HG02840 (cell line): ENCODE results near the gene TUSC1.
"Not testable (repeated sequence)": the region's sequence is repeated elsewhere in the genome, so short reads cannot be mapped to it uniquely, and the experiment has no call there.

ENCODE experiments used
- ATAC-seq: cut with Tn5 transposase; IDR thresholded peaks from one replicate; pipeline ENCODE4 v1.9.1; 2021; ENCODE audit warnings: mild to moderate bottlenecking, moderate library complexity, moderate number of reproducible peaks; ENCODE audit not compliant: unreplicated experiment, low FRiP score

Gene TUSC1

DNA sequence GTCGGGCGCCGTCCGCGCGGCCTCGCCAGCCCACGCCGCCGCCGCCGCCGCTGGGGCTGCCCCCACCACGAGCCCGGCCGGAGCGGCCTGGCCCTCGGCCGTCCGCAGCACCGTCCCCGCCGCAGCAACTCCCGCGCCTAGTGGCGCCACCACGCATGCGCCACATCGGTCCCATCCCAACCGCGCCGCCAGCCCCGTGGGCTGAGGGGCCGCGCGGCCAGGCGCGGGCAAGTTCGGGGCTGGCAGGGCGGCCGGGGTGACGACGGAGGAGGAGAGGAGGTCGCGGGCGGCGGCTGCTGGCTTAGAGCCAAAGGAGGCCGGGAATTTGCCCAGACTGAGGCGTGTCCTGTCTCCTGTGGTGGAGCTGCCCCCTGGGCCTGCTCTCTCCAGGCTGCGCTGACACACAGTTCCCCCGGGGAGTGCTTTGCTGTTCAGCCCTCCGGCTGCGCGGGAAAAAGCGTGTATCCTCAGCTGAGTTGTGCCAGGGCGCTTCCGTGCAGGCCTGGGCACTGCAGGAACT, at the start of gene TUSC1:
TUSC1 (minus strand) TSS at position 298 of the 520 bp plus-strand sequence; CDS start at position 166, 132 bp downstream.
- no peak for ATAC-seq

GRCh38 chr9:25726871-25727410, 48.7 kb upstream of the TUSC1 start:
- ATAC-seq = no peak

DNA sequence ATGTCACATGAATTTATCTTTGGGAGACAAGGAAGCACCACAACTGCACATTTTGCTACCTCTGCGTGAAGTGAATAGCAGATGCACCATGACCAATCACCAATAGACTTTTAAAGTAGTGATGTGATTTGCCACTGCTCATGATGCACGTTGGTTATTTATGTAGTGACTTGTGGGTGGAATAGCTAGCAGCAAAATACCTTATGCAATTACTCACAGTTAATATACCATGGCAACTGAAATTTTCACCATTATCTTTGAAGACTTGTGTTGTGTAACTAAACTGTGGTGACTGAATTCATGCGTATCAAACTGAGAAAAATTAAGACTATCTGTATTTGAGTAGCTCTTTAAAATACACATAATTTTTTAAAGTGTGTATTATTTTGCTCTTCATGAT, 46.2 kb upstream of the TUSC1 start:
- ATAC-seq = no peak

- ATAC-seq = no peak
Measured at GRCh38 chr9:25716220-25716872, 38.1 kb upstream of the TUSC1 start.

GRCh38 chr9:25709941-25710340, 31.7 kb upstream of the TUSC1 start:
- ATAC-seq = no peak

DNA sequence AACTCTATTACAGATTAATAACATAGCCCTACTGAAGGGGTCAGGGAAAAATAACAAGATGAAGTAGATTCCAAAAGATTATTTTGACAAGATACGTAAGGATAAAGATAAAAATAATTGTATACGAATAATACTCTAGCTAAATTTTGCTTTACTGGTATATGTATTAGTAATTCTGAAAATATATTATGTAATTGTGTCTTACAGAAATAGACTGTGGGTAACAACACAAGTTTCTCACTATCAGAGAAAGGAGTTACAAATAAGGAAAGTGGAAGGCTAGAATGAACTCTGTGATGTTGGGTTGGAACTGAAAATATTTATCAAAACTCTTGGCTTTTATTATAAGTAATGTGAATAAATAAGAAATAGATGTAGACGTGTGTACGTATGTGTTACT, 26.6 kb upstream of the TUSC1 start:
- ATAC-seq = no peak

- ATAC-seq = no peak
Measured at GRCh38 chr9:25703701-25704357, 25.6 kb upstream of the TUSC1 start.

- no peak for ATAC-seq
Measured at GRCh38 chr9:25702536-25702935, 24.3 kb upstream of the TUSC1 start.

GRCh38 chr9:25700899-25701298, 22.7 kb upstream of the TUSC1 start:
- ATAC-seq = not testable (repeated sequence)

- ATAC-seq = no peak
Measured at GRCh38 chr9:25700430-25700829, 22.2 kb upstream of the TUSC1 start.

- no peak for ATAC-seq
Measured at GRCh38 chr9:25691786-25692185, 13.5 kb upstream of the TUSC1 start.

- ATAC-seq = no peak
Measured at GRCh38 chr9:25684321-25684720, 6.1 kb upstream of the TUSC1 start.

DNA sequence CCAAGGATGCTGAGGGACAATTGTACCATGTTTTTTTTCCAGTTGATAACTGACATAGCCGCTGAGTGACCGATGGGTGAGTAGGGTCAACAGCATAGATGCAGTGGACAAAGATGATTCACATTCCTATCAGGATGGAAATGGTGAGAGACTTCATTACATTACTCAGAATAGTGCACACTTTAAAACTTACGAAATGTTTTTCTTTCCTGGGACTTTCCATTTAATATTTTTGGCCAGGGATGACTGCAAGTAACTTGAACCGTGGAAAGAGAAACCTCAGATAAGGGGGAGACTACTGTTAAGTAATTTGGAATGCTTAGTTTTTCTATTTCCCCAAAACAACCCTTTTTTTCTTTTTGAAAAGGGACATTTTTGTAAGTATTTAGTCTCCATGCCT, 3.0 kb upstream of the TUSC1 start:
- no peak for ATAC-seq

DNA sequence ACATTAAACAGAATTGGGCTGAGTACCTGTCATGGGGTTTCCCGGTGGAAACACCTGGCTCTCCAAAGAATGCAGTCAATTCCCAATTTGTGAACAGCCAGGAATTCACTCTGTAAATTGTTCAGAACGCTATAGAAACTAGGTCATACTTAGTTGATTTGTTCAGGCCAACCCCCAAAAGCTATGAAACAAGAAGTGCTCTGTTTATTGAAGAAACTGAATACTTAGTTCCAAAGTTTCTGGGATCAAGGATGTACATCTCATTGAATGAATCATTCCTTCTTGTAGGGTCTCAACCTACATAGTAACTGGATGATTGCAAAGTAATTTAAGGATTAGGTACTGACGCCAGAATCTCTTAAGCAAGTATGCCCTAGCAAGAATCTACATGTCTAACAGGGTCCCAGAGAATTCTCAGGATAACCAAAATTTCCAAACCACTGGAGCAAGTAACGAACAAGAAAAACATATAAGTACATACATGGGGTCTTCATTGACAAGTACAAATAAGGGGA, 659 bp upstream of the TUSC1 start:
- no peak for ATAC-seq

- no peak for ATAC-seq
Measured at GRCh38 chr9:25677301-25678146, 720 bp downstream of the TUSC1 start.

DNA sequence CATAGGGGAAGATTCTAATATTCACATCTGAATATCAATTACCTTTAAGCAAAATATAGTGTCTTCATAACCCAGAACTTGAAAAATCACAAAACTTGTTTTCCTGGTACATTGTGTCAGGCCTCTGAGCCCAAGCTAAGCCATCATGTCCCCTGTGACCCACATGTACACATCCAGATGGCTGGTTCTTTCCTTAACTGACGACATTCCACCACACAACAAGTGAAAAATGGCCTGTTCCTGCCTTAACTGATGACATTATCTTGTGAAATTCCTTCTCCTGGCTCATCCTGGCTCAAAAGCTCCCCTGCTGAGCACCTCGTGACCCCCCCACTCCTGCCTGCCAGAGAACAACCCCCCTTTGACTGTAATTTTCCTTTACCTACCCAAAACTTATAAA, 2.4 kb downstream of the TUSC1 start:
- not testable (repeated sequence) for ATAC-seq

- ATAC-seq = no peak
Measured at GRCh38 chr9:25658571-25658970, 19.7 kb downstream of the TUSC1 start.

DNA sequence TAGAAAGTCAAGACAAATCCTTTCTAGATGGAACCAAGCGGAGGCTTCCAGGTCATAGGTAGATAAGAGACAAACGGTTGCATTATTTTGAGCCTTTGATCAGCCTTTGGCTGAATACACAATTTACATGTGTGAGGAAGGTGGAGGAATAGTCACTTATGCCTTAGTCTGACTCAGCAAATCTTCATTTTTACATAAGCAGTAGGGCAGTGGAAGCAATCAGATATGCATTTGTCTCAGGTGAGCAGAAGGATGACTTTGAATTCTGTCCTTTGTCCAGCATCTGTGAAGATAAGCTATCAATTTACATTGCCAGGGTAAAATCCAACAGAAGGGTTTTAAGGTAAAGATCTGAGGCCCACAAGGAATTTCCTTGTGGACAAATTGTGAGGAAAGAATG, 23.8 kb downstream of the TUSC1 start:
- no peak for ATAC-seq

- no peak for ATAC-seq
Measured at GRCh38 chr9:25648116-25648515, 30.1 kb downstream of the TUSC1 start.

DNA sequence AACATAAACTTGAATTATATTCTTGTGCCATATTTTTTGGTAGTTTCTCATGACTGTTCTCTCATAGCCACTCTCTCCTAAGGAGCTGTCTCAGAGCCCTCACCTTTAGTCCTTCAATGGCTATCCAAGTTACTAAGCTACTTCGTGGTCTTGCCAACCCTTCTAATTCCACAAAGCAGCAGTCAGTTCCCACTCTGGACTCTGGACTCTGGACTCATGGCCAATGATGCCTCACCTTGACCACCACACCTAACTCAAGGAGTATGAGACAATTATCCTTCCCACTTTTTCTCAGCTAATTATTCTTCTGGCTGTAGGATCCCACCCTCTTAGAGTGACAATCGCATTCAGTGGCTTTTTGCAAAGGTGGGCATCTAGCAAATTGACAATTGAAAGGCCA, 42.2 kb downstream of the TUSC1 start:
- ATAC-seq = no peak

DNA sequence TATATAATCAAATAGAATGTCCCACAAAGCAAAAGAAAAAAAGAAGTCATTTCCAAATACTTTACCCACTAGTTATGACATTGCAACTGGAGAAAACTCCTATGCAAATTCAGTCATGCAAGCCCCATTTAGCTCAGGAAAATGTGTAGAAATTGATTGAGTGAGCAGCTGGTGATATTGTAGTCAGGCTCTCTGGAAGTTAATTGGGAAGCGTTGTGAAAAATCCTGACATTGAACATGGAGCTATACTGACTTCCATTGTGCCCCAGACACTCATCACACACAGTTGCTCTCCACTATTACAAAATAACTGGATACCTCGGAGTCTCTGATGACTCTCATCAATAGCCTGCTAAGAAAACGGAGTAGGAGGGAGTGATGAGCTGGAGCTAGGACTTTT, 49.0 kb downstream of the TUSC1 start:
- no peak for ATAC-seq
